ENCODE measurements around the gene PDIA5.

Gene PDIA5

GRCh38 chr3:123141276-123141675, 74.5 kb downstream of the PDIA5 start:
- DNase-seq (ENCODE audit: low read depth): no peak
- TF ChIP-seq, protein P1, sequence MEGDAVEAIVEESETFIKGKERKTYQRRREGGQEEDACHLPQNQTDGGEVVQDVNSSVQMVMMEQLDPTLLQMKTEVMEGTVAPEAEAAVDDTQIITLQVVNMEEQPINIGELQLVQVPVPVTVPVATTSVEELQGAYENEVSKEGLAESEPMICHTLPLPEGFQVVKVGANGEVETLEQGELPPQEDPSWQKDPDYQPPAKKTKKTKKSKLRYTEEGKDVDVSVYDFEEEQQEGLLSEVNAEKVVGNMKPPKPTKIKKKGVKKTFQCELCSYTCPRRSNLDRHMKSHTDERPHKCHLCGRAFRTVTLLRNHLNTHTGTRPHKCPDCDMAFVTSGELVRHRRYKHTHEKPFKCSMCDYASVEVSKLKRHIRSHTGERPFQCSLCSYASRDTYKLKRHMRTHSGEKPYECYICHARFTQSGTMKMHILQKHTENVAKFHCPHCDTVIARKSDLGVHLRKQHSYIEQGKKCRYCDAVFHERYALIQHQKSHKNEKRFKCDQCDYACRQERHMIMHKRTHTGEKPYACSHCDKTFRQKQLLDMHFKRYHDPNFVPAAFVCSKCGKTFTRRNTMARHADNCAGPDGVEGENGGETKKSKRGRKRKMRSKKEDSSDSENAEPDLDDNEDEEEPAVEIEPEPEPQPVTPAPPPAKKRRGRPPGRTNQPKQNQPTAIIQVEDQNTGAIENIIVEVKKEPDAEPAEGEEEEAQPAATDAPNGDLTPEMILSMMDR (IDR thresholded peaks at IDR 0.05; ENCODE audit: insufficient read depth, low read depth, low read length, missing control alignments): no peak
- H3K4me3 ChIP-seq (ENCODE audit: low read depth, low read length): no peak overlapping the region

GRCh38 chr3:123143669-123144411, 77.0 kb downstream of the PDIA5 start:
- no peak for DNase-seq (ENCODE audit: low read depth)
- TF ChIP-seq, protein P1 (IDR thresholded peaks at IDR 0.05; ENCODE audit: insufficient read depth, low read depth, low read length, missing control alignments): no peak

GRCh38 chr3:123147754-123148535, 81.1 kb downstream of the PDIA5 start:
- H3K4me3 ChIP-seq (ENCODE audit: low read depth, low read length): no peak overlapping the region
- TF ChIP-seq, protein P1 (IDR thresholded peaks at IDR 0.05; ENCODE audit: insufficient read depth, low read depth, low read length, missing control alignments): no peak
- DNase-seq (ENCODE audit: low read depth): no peak

More at GRCh38 chr3:123143669-123144411, 77.0 kb downstream of the PDIA5 start:
- H3K4me3 ChIP-seq (ENCODE audit: low read depth, low read length): no peak overlapping the region

DNA sequence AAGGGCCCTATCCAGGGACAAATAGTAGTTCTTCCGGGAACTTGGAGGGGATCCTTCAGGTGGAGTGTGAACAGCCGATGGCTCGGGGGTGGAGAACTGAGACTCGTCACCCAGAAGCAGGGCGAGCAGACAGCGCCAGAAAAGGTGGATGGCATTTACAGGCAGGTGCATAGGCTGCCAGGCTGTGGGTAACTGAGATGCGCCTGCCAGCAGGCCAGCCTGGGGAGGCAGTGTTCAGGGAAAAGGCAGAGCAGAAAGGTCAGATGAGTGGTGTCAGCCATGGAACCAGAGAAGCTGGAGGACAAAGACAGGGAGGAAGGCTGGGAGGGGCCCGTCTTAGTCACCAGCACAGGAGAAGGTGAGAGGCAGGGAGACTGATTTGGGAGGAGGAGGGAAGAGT, 81.9 kb downstream of the PDIA5 start:
- no peak for DNase-seq (ENCODE audit: low read depth)
- no peak overlapping the region for H3K4me3 ChIP-seq (ENCODE audit: low read depth, low read length)
- TF ChIP-seq, protein P1 (IDR thresholded peaks at IDR 0.05; ENCODE audit: insufficient read depth, low read depth, low read length, missing control alignments): no peak

GRCh38 chr3:123149525-123149924, 82.7 kb downstream of the PDIA5 start:
- DNase-seq (ENCODE audit: low read depth): no peak
- H3K4me3 ChIP-seq (ENCODE audit: low read depth, low read length): no peak overlapping the region
- TF ChIP-seq, protein P1 (IDR thresholded peaks at IDR 0.05; ENCODE audit: insufficient read depth, low read depth, low read length, missing control alignments): no peak

- DNase-seq (ENCODE audit: low read depth): no peak
- no peak overlapping the region for H3K4me3 ChIP-seq (ENCODE audit: low read depth, low read length)
- TF ChIP-seq, protein P1 (IDR thresholded peaks at IDR 0.05; ENCODE audit: insufficient read depth, low read depth, low read length, missing control alignments): no peak
Measured at GRCh38 chr3:123150449-123151215, 83.8 kb downstream of the PDIA5 start.
